Stimulated activated effector memory CD8-positive, alpha-beta T cell treated with anti-CD3 and anti-CD28 coated beads, Interleukin-12 subunit alpha, Interleukin-12 subunit beta, amount 100 ng/mL, for 72 hours (primary cell): ENCODE data around the gene ADAMTSL1.

Experiments used
- ATAC-seq: fragments of 150-1000 bp; cut with Tn5 transposase; 2 replicates; pipeline ENCODE4 v1.10.0; 2021
- DNase-seq, 2 donors: peaks; one replicate each; pipeline ENCODE4 v3.0.0; 2021 to 2022; ENCODE audit warnings: low spot score in 2 of 2
- H3K27ac Mint-ChIP-seq: one replicate; pipeline ENCODE4 v1.8.0; 2022; ENCODE audit warnings: mild to moderate bottlenecking, mixed read lengths
- H3K36me3 Mint-ChIP-seq: one replicate; pipeline ENCODE4 v1.8.0; 2022; ENCODE audit warnings: mild to moderate bottlenecking, mixed read lengths
- H3K4me1 Mint-ChIP-seq: one replicate; pipeline ENCODE4 v1.8.0; 2022; ENCODE audit warnings: mixed read lengths
- H3K4me3 Mint-ChIP-seq: one replicate; pipeline ENCODE4 v1.8.0; 2022; ENCODE audit warnings: mild to moderate bottlenecking, mixed read lengths
- H3K9me3 Mint-ChIP-seq: one replicate; pipeline ENCODE4 v1.8.0; 2022; ENCODE audit warnings: mixed read lengths

ADAMTSL1 gene

GRCh38 chr9:18616976-18617375 is 143.0 kb downstream of the ADAMTSL1 start:
- ATAC-seq (no peak), DNase-seq (no peak)
- H3K4me3 Mint-ChIP-seq, result no peak overlapping the region
- H3K36me3 Mint-ChIP-seq, result no peaks in the 10 kb centered on the region
- no peak overlapping the region for H3K27ac Mint-ChIP-seq
- H3K9me3 Mint-ChIP-seq, result no peaks in the 10 kb centered on the region
- H3K4me1 Mint-ChIP-seq, result no peaks in the 10 kb centered on the region

- H3K36me3 Mint-ChIP-seq, result no peaks in the 10 kb centered on the region
- H3K27ac Mint-ChIP-seq, result no peak overlapping the region
- no peaks in the 10 kb centered on the region for H3K4me1 Mint-ChIP-seq
- ATAC-seq (no peak), DNase-seq (no peak)
- no peak overlapping the region for H3K4me3 Mint-ChIP-seq
- no peaks in the 10 kb centered on the region for H3K9me3 Mint-ChIP-seq
Measured at GRCh38 chr9:18617759-18618158, 143.8 kb downstream of the ADAMTSL1 start.

- Mint-ChIP-seq H3K4me1 (no peaks in the 10 kb centered on the region), H3K36me3 (no peaks in the 10 kb centered on the region), H3K4me3 (no peak overlapping the region), H3K9me3 (no peaks in the 10 kb centered on the region), H3K27ac (no peak overlapping the region)
- ATAC-seq, result no peak
- DNase-seq, result no peak
Measured at GRCh38 chr9:18618862-18619261, 144.9 kb downstream of the ADAMTSL1 start.

GRCh38 chr9:18622186-18622836 is 148.4 kb downstream of the ADAMTSL1 start:
- Mint-ChIP-seq H3K9me3 (no peaks in the 10 kb centered on the region), H3K36me3 (no peaks in the 10 kb centered on the region), H3K27ac (no peak overlapping the region), H3K4me3 (no peak overlapping the region), H3K4me1 (no peaks in the 10 kb centered on the region)
- ATAC-seq (no peak), DNase-seq (no peak)

- H3K4me1 Mint-ChIP-seq, result no peaks in the 10 kb centered on the region
- DNase-seq, result no peak
- H3K27ac Mint-ChIP-seq, result no peak overlapping the region
- H3K36me3 Mint-ChIP-seq, result no peaks in the 10 kb centered on the region
- no peaks in the 10 kb centered on the region for H3K9me3 Mint-ChIP-seq
- no peak for ATAC-seq
- no peak overlapping the region for H3K4me3 Mint-ChIP-seq
Measured at GRCh38 chr9:18623221-18624079, 149.5 kb downstream of the ADAMTSL1 start.

GRCh38 chr9:18626046-18626698 is 152.2 kb downstream of the ADAMTSL1 start:
- H3K4me3 Mint-ChIP-seq, result no peak overlapping the region
- H3K36me3 Mint-ChIP-seq, result no peaks in the 10 kb centered on the region
- DNase-seq (no peak), ATAC-seq (no peak)
- no peaks in the 10 kb centered on the region for H3K9me3 Mint-ChIP-seq
- H3K27ac Mint-ChIP-seq, result no peak overlapping the region
- H3K4me1 Mint-ChIP-seq, result no peaks in the 10 kb centered on the region

- ATAC-seq (no peak), DNase-seq (no peak)
- Mint-ChIP-seq H3K36me3 (no peaks in the 10 kb centered on the region), H3K4me3 (no peak overlapping the region), H3K9me3 (no peaks in the 10 kb centered on the region), H3K27ac (no peak overlapping the region), H3K4me1 (no peaks in the 10 kb centered on the region)
Measured at GRCh38 chr9:18629136-18629535, 155.2 kb downstream of the ADAMTSL1 start.

- H3K4me3 Mint-ChIP-seq, result no peak overlapping the region
- no peak for DNase-seq
- no peak for ATAC-seq
- no peaks in the 10 kb centered on the region for H3K36me3 Mint-ChIP-seq
- H3K9me3 Mint-ChIP-seq, result peaks cover 3% of the 10 kb centered on the region
- no peak overlapping the region for H3K27ac Mint-ChIP-seq
- no peaks in the 10 kb centered on the region for H3K4me1 Mint-ChIP-seq
Measured at GRCh38 chr9:18632632-18633403, 158.9 kb downstream of the ADAMTSL1 start.

GRCh38 chr9:18636781-18637180 is 162.8 kb downstream of the ADAMTSL1 start:
- ATAC-seq (no peak), DNase-seq (no peak)
- H3K27ac Mint-ChIP-seq, result no peak overlapping the region
- H3K4me3 Mint-ChIP-seq, result no peak overlapping the region
- H3K4me1 Mint-ChIP-seq, result no peaks in the 10 kb centered on the region
- no peaks in the 10 kb centered on the region for H3K36me3 Mint-ChIP-seq
- H3K9me3 Mint-ChIP-seq, result peaks cover 7% of the 10 kb centered on the region

GRCh38 chr9:18638371-18639249 is 164.7 kb downstream of the ADAMTSL1 start:
- no peak overlapping the region for H3K27ac Mint-ChIP-seq
- H3K4me3 Mint-ChIP-seq, result no peak overlapping the region
- ATAC-seq, result no peak
- H3K4me1 Mint-ChIP-seq, result no peaks in the 10 kb centered on the region
- H3K36me3 Mint-ChIP-seq, result no peaks in the 10 kb centered on the region
- no peak for DNase-seq
- peaks cover 10% of the 10 kb centered on the region for H3K9me3 Mint-ChIP-seq

- H3K36me3 Mint-ChIP-seq, result no peaks in the 10 kb centered on the region
- no peaks in the 10 kb centered on the region for H3K4me1 Mint-ChIP-seq
- no peak overlapping the region for H3K4me3 Mint-ChIP-seq
- peaks cover 10% of the 10 kb centered on the region for H3K9me3 Mint-ChIP-seq
- ATAC-seq (no peak), DNase-seq (no peak)
- H3K27ac Mint-ChIP-seq, result no peak overlapping the region
Measured at GRCh38 chr9:18639911-18640310, 166.0 kb downstream of the ADAMTSL1 start.

GRCh38 chr9:18658804-18659705 is 185.1 kb downstream of the ADAMTSL1 start:
- no peak overlapping the region for H3K4me3 Mint-ChIP-seq
- no peaks in the 10 kb centered on the region for H3K9me3 Mint-ChIP-seq
- H3K27ac Mint-ChIP-seq, result no peak overlapping the region
- H3K36me3 Mint-ChIP-seq, result no peaks in the 10 kb centered on the region
- ATAC-seq (no peak), DNase-seq (no peak)
- H3K4me1 Mint-ChIP-seq, result no peaks in the 10 kb centered on the region

GRCh38 chr9:18660001-18660400 is 186.0 kb downstream of the ADAMTSL1 start:
- H3K4me1 Mint-ChIP-seq, result no peaks in the 10 kb centered on the region
- no peaks in the 10 kb centered on the region for H3K9me3 Mint-ChIP-seq
- no peak overlapping the region for H3K27ac Mint-ChIP-seq
- DNase-seq, result no peak
- H3K36me3 Mint-ChIP-seq, result no peaks in the 10 kb centered on the region
- no peak for ATAC-seq
- no peak overlapping the region for H3K4me3 Mint-ChIP-seq

GRCh38 chr9:18662320-18662719 is 188.4 kb downstream of the ADAMTSL1 start:
- no peak overlapping the region for H3K4me3 Mint-ChIP-seq
- H3K9me3 Mint-ChIP-seq, result no peaks in the 10 kb centered on the region
- H3K27ac Mint-ChIP-seq, result no peak overlapping the region
- DNase-seq, result no peak
- no peaks in the 10 kb centered on the region for H3K4me1 Mint-ChIP-seq
- no peaks in the 10 kb centered on the region for H3K36me3 Mint-ChIP-seq
- no peak for ATAC-seq
